HEK293T (cell line): ENCODE results near the gene CD8B.
"Not testable (repeated sequence)": the region's sequence is repeated elsewhere in the genome, so short reads cannot be mapped to it uniquely, and the experiment has no call there.

Experiments used
- BHLHE40 ChIP-seq: fragments of 450-650 bp; IDR thresholded peaks from 2 replicates; pipeline ENCODE4 v1.6.1; 2016; ENCODE audit warnings: mild to moderate bottlenecking, moderate library complexity, borderline replicate concordance
- HDGF ChIP-seq: fragments of 450-650 bp; IDR thresholded peaks from 2 replicates; pipeline ENCODE4 v1.6.1; 2017; ENCODE audit warnings: antibody characterized with exemption, borderline replicate concordance
- PKNOX1 ChIP-seq: fragments of 450-650 bp; IDR thresholded peaks from 2 replicates; pipeline ENCODE4 v1.6.1; 2016

- TF ChIP-seq HDGF, PKNOX1, BHLHE40: not testable (repeated sequence)
Measured at GRCh38 chr2:86905868-86906267, 44.2 kb upstream of the CD8B start.
